ENCODE measurements around the gene PRSS50.

DNA sequence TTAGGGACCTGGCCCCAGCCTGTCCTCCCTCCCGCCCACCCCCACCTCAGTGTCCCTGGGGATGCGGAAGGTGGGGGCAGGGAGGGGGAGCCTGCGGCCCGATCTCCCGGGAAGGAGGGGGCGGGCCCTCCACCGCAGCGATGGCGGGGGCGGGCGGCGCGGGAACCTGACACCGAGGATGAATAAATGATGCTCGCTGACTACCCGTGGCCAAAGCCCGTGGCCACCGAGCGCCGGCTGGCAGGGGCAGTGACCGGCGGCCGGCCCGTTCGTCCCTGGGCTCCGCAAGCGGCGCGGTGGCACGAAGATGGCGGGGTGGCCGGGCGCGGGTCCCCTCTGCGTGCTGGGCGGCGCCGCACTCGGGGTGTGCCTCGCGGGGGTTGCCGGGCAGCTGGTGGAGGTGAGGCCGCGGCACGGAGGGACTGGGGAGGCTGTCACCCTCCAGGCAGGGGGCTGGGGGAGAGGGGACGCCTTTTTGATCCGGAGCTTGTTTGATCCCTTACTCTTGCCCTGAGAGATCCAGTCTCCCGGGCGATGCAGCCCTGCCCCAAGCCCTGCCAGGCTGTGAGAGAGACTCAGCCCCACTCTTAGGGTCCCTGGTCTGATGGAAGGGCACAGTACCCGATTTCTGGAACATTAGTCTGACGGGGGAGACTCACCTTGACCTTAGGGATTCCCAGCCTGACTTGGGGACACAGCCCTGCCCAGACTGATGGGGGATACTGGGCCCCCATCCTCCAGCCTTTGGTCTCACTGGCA lies 16.3 kb downstream of the PRSS50 start, which contains the start of gene TMIE:
- no peak for TF ChIP-seq POLR2AphosphoS5 (IDR thresholded peaks at IDR 0.05; ENCODE audit: low read depth, low read length)
- TF ChIP-seq, protein P1, sequence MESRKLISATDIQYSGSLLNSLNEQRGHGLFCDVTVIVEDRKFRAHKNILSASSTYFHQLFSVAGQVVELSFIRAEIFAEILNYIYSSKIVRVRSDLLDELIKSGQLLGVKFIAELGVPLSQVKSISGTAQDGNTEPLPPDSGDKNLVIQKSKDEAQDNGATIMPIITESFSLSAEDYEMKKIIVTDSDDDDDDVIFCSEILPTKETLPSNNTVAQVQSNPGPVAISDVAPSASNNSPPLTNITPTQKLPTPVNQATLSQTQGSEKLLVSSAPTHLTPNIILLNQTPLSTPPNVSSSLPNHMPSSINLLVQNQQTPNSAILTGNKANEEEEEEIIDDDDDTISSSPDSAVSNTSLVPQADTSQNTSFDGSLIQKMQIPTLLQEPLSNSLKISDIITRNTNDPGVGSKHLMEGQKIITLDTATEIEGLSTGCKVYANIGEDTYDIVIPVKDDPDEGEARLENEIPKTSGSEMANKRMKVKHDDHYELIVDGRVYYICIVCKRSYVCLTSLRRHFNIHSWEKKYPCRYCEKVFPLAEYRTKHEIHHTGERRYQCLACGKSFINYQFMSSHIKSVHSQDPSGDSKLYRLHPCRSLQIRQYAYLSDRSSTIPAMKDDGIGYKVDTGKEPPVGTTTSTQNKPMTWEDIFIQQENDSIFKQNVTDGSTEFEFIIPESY (IDR thresholded peaks at IDR 0.05; ENCODE audit: extremely low read depth, insufficient replicate concordance, low read length), result no peak
- TF ChIP-seq EZH2 (IDR thresholded peaks at IDR 0.05), result no peak
- TF ChIP-seq CEBPB (IDR thresholded peaks at IDR 0.05; ENCODE audit: low read depth), result no peak
- no peak for TF ChIP-seq YY1 (IDR thresholded peaks at IDR 0.05; ENCODE audit: extremely low read depth, insufficient replicate concordance, low read depth, low read length)
- TF ChIP-seq CTCF (IDR thresholded peaks at IDR 0.05 in 2 of 3, conservative IDR thresholded peaks at IDR 0.05 in 1 of 3; ENCODE audit: borderline replicate concordance in 1 of 3, insufficient read depth in 1 of 3, low read depth in 2 of 3, low read length in 2 of 3), result no peak
- TF ChIP-seq POLR2A (IDR thresholded peaks at IDR 0.05; ENCODE audit: borderline replicate concordance, extremely low read depth, insufficient read depth, insufficient read length), result no peak
